HepG2 (cell line): ENCODE data around the gene GPR42. TPM values are rescaled to one million over a fixed set of nuclear protein-coding genes. Genes with fewer than 3 reads are reported as not detected.
A peak's percentile ranks its signal among the peaks of the same experiment; 100 is the strongest.

ENCODE experiments used
- FOXC1 ChIP-seq: sonication (generic); formaldehyde crosslinking; IDR thresholded peaks from 2 replicates; pipeline ENCODE4 v1.8.0; 2022; ENCODE audit warnings: mild to moderate bottlenecking, missing genetic modification reagents, borderline replicate concordance
- GATAD1 ChIP-seq: IDR thresholded peaks from 2 replicates; pipeline ENCODE4 v1.6.1; 2016; ENCODE audit warnings: missing genetic modification reagents, missing compliant biosample characterization
- HMG20A ChIP-seq: IDR thresholded peaks from 2 replicates; pipeline ENCODE4 v1.6.1; 2016; ENCODE audit warnings: borderline replicate concordance
- IRF9 ChIP-seq: sonication (generic); formaldehyde crosslinking; IDR thresholded peaks from 2 replicates; pipeline ENCODE4 v1.8.0; 2022; ENCODE audit warnings: missing genetic modification reagents, mild to moderate bottlenecking, borderline replicate concordance
- KAT7 ChIP-seq: IDR thresholded peaks from 2 replicates; pipeline ENCODE4 v1.6.1; 2018; ENCODE audit warnings: borderline replicate concordance, missing compliant biosample characterization
- MAX ChIP-seq: IDR thresholded peaks from 2 replicates; pipeline ENCODE4 v1.6.1; 2012; ENCODE audit warnings: inconsistent platforms
- MED1 ChIP-seq: sonication (generic); formaldehyde crosslinking; IDR thresholded peaks from 2 replicates; pipeline ENCODE4 v1.4.0; 2020; ENCODE audit warnings: missing genetic modification reagents
- MXD1 ChIP-seq: sonication (generic); formaldehyde crosslinking; IDR thresholded peaks from 2 replicates; pipeline ENCODE4 v1.4.0; 2020; ENCODE audit warnings: mild to moderate bottlenecking, missing genetic modification reagents
- NFE2L2 ChIP-seq: fragments of 150-350 bp; IDR thresholded peaks from 2 replicates; pipeline ENCODE4 v1.6.1; 2014; ENCODE audit warnings: low read length
- SAFB2 ChIP-seq: sonication (generic); formaldehyde crosslinking; IDR thresholded peaks from 2 replicates; pipeline ENCODE4 v1.5.1; 2020; ENCODE audit warnings: missing genetic modification reagents, low read depth, mild to moderate bottlenecking, borderline replicate concordance
- SALL1 ChIP-seq: sonication (generic); formaldehyde crosslinking; IDR thresholded peaks from 2 replicates; pipeline ENCODE4 v1.8.0; 2022; ENCODE audit warnings: mild to moderate bottlenecking, missing genetic modification reagents
- SMC3 ChIP-seq: IDR thresholded peaks from 2 replicates; pipeline ENCODE4 v1.6.1; 2011; ENCODE audit warnings: low read length, improper control_type of control experiment
- SPEN ChIP-seq: sonication (generic); formaldehyde crosslinking; IDR thresholded peaks from 2 replicates; pipeline ENCODE4 v1.5.1; 2020; ENCODE audit warnings: low read depth, mild to moderate bottlenecking, missing genetic modification reagents
- SRSF4 ChIP-seq: fragments of 200-400 bp; formaldehyde crosslinking; IDR thresholded peaks from one replicate; pipeline ENCODE4 v1.6.1; 2018; ENCODE audit warnings: mild to moderate bottlenecking, low read depth, low read length, moderate library complexity; ENCODE audit not compliant: poor library complexity, severe bottlenecking
- SSRP1 ChIP-seq: IDR thresholded peaks from 2 replicates; pipeline ENCODE4 v1.6.1; 2016; ENCODE audit warnings: control low read depth
- TAF15 ChIP-seq: fragments of 200-400 bp; formaldehyde crosslinking; IDR thresholded peaks from one replicate; pipeline ENCODE4 v1.6.1; 2018; ENCODE audit warnings: mild to moderate bottlenecking, low read depth, low read length; ENCODE audit not compliant: poor library complexity, severe bottlenecking
- THAP9 ChIP-seq: sonication (generic); formaldehyde crosslinking; IDR thresholded peaks from 2 replicates; pipeline ENCODE4; 2020; ENCODE audit warnings: missing genetic modification reagents, mild to moderate bottlenecking, borderline replicate concordance
- ZBTB1 ChIP-seq: sonication (generic); formaldehyde crosslinking; IDR thresholded peaks from 2 replicates; pipeline ENCODE4 v1.4.0; 2020; ENCODE audit warnings: missing genetic modification reagents, borderline replicate concordance
- ZFP36L1 ChIP-seq: sonication (generic); formaldehyde crosslinking; IDR thresholded peaks from 2 replicates; pipeline ENCODE4 v1.8.0; 2022; ENCODE audit warnings: mild to moderate bottlenecking, missing genetic modification reagents, moderate library complexity
- ZFX ChIP-seq: sonication (generic); formaldehyde crosslinking; IDR thresholded peaks from 2 replicates; pipeline ENCODE4 v1.4.0; 2020; ENCODE audit warnings: mild to moderate bottlenecking, low read depth, missing genetic modification reagents, moderate library complexity
- ZNF230 ChIP-seq: sonication (generic); formaldehyde crosslinking; IDR thresholded peaks from 2 replicates; pipeline ENCODE4 v1.4.0; 2020; ENCODE audit warnings: mild to moderate bottlenecking, missing genetic modification reagents
- ZNF280B ChIP-seq: sonication (generic); formaldehyde crosslinking; IDR thresholded peaks from 2 replicates; pipeline ENCODE4 v1.5.0; 2020; ENCODE audit warnings: missing genetic modification reagents, mild to moderate bottlenecking, borderline replicate concordance
- ZNF558 ChIP-seq: sonication (generic); formaldehyde crosslinking; IDR thresholded peaks from 2 replicates; pipeline ENCODE4 v1.9.0; 2022; ENCODE audit warnings: mild to moderate bottlenecking, missing genetic modification reagents, borderline replicate concordance
- ZSCAN9 ChIP-seq: IDR thresholded peaks from 2 replicates; pipeline ENCODE4 v1.6.1; 2016; ENCODE audit warnings: borderline replicate concordance
- polyA plus RNA-seq, 8 experiments: library from polyadenylated mRNA; depleted of rRNA in 3 of 8; stranded (reverse) in 7 of 8; unstranded in 1 of 8; fragments of >200 nt; fragmentation: Illumina TruSeq in 4 of 8; extraction: Trizol in 4 of 8; gene quantifications; 2 replicates each; pipeline versions ENCODE4 v1.2.1 to v1.2.3, GENCODE V29; 2011 to 2016; ENCODE audit warnings: low read depth in 4 of 8, missing spikeins in 1 of 8, mixed read lengths in 1 of 8; ENCODE audit not compliant: insufficient read depth in 1 of 8
- total RNA-seq, 5 experiments: library from RNA; depleted of rRNA; stranded (reverse); fragments of >200 nt; fragmentation: Illumina TruSeq; extraction: Trizol; gene quantifications; 2 replicates each; pipeline ENCODE4 v1.2.3, GENCODE V29; 2016; ENCODE audit warnings: low read depth in 1 of 5

GPR42 gene
- total and polyA plus RNA-seq, 2 of the 13 experiments (the other 11 are each of a cell fraction or from before 2014, with no cell fraction given), result not detected

- TF ChIP-seq ZFX (CRISPR knock-in tag) (peak; percentile 51; the same call in 1 of the 2 replicates), ZNF558 (CRISPR knock-in tag) (no peak), GATAD1 (CRISPR knock-in tag) (0 out of 2 replicates have a peak, but pooled peaks have one; percentile 19), SAFB2 (CRISPR knock-in tag) (no peak), TAF15 (no peak), SALL1 (CRISPR knock-in tag) (peak; percentile 51), IRF9 (CRISPR knock-in tag) (peak; percentile 47; the same call in 1 of the 2 replicates), ZNF280B (CRISPR knock-in tag) (0 out of 2 replicates have a peak, but pooled peaks have one; percentile 25), ZNF230 (CRISPR knock-in tag) (no peak), THAP9 (peak; percentile 37; the same call in 1 of the 2 replicates), ZSCAN9 (no peak), MED1 (CRISPR knock-in tag) (0 out of 2 replicates have a peak, but pooled peaks have one; percentile 40), MAX (peak; percentile 27; the same call in 1 of the 2 replicates), KAT7 (CRISPR knock-in tag) (no peak), SSRP1 (CRISPR knock-in tag) (no peak), FOXC1 (CRISPR knock-in tag) (no peak), NFE2L2 (no peak), ZFP36L1 (CRISPR knock-in tag) (no peak), SPEN (CRISPR knock-in tag) (peak; percentile 43; the same call in 1 of the 2 replicates), HMG20A (CRISPR knock-in tag) (no peak), SMC3 (peak; percentile 98), MXD1 (CRISPR knock-in tag) (no peak), SRSF4 (no peak), ZBTB1 (CRISPR knock-in tag) (no peak)
These were observed 18.2 kb upstream of the GPR42 start (continued) for GRCh38 chr19:35352448-35353304.
